ENCODE results near the gene SCAF8. TPM values are rescaled to one million over a fixed set of nuclear protein-coding genes. Genes with fewer than 3 reads are reported as not detected.
"Not testable (repeated sequence)": the region's sequence is repeated elsewhere in the genome, so short reads cannot be mapped to it uniquely, and the experiment has no call there.

SCAF8 gene
- polyA plus RNA-seq, 2 donors, result 9.1 to 10.2 TPM

DNA sequence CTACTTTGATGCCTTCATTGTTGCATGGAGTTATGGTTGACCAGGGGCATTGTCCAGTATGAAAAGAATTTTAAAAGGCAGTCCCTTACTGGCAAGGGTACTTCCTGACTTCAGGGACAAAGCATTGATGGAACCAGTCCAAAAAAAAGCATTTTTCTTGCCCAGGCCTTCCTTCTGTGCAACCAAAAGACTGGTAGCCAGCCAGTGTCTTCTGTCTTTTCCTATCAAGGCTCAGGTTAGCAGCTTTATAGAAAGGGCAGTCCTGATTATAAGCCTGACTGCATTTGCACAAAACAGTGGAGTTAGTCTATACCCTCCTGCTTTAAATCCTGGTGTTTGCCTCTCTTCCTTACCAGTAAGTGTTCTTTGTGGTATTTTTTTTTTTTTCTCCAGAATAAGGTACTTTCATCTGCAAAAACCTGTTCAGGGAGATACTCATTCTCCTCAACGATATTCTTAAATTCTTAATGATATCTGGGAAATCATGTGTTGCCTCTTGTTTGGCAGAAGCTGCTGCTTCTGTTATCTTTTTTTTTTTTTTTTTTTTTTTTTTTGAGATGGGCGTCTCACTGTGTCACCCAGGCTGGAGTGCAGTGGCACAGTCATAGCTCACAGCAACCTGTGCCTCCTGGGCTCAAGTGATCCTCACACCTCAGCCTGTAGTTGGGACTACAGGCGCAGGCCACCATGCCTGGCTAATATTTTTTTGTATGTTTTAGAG, 33.9 kb downstream of the SCAF8 start:
- H3K36me3 ChIP-seq (ENCODE audit: control insufficient read depth in 2 of 2, insufficient read depth in 2 of 2, low read length in 1 of 2), result no peaks in the 10 kb centered on the region
- no peak overlapping the region for H3K4me3 ChIP-seq (ENCODE audit: low read depth in 1 of 2, low read length in 2 of 2)
- H3K27ac ChIP-seq (ENCODE audit: low read depth in 2 of 2, low read length in 1 of 2), result no peak overlapping the region
- WGBS, 2 donors, result 59 to 65% methylated on average over 3 of the region's 3 CpGs
- H3K9me3 ChIP-seq (ENCODE audit: control insufficient read depth in 2 of 2, insufficient read depth in 1 of 2, low read depth in 1 of 2, low read length in 1 of 2), result no peaks in the 10 kb centered on the region
- no peaks in the 10 kb centered on the region for H3K4me1 ChIP-seq (ENCODE audit: control insufficient read depth in 2 of 2, insufficient read depth in 2 of 2, low read length in 1 of 2)
- H3K27me3 ChIP-seq (ENCODE audit: control insufficient read depth in 1 of 2, insufficient read depth in 2 of 2, low read length in 2 of 2), result no peaks in the 10 kb centered on the region

DNA sequence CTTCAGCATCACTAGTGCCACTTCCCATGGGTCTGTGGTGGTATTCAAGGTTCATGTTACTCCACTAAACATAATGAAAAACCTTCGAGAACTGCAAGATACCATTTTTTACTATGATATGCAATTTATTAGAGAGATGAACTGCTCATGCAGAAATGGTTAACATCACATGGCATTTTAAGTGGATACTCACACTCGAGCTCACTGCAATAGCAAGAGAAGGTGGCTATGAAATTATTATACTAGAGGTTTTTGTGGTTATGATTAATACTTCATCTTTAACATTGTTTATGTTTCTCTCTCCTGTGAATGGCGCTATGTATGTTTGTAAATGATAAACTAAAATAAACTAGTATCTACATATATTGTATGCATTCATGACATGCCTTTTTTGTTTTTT, 35.1 kb downstream of the SCAF8 start:
- no peaks in the 10 kb centered on the region for H3K4me1 ChIP-seq (ENCODE audit: control insufficient read depth in 2 of 2, insufficient read depth in 2 of 2, low read length in 1 of 2)
- H3K4me3 ChIP-seq (ENCODE audit: low read depth in 1 of 2, low read length in 2 of 2), result no peak overlapping the region
- 79% methylated on average over 3 of the region's 3 CpGs for WGBS, 2 donors
- H3K9me3 ChIP-seq (ENCODE audit: control insufficient read depth in 2 of 2, insufficient read depth in 1 of 2, low read depth in 1 of 2, low read length in 1 of 2), result no peaks in the 10 kb centered on the region
- no peaks in the 10 kb centered on the region for H3K36me3 ChIP-seq (ENCODE audit: control insufficient read depth in 2 of 2, insufficient read depth in 2 of 2, low read length in 1 of 2)
- no peak overlapping the region for H3K27ac ChIP-seq (ENCODE audit: low read depth in 2 of 2, low read length in 1 of 2)
- H3K27me3 ChIP-seq (ENCODE audit: control insufficient read depth in 1 of 2, insufficient read depth in 2 of 2, low read length in 2 of 2), result no peaks in the 10 kb centered on the region

DNA sequence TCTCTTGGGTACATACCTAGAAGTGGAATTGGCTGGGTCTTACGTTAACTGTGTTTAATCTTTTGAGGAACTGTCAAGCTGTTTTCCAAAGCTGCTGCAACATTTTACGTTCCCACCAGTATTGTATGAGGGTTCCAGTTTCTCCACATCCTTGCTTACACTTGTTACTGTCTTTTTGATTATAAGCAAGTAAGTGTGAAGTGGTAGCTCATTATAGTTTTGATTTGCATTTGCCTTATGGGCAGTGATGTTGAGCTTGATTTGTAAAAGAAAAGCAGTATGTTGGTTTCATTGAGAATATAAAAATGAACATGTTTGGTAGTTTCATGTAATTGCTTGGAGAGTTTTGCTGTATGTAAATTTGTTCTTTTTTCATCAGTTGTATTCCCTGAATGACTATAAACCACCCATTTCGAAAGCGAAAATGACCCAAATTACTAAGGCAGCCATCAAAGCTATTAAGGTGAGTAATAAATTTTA, 40.4 kb downstream of the SCAF8 start:
- Histone ChIP-seq H3K9me3 (ENCODE audit: control insufficient read depth in 2 of 2, insufficient read depth in 1 of 2, low read depth in 1 of 2, low read length in 1 of 2) (no peaks in the 10 kb centered on the region), H3K4me3 (ENCODE audit: low read depth in 1 of 2, low read length in 2 of 2) (no peak overlapping the region), H3K27ac (ENCODE audit: low read depth in 2 of 2, low read length in 1 of 2) (no peak overlapping the region), H3K36me3 (ENCODE audit: control insufficient read depth in 2 of 2, insufficient read depth in 2 of 2, low read length in 1 of 2) (no peaks in the 10 kb centered on the region), H3K4me1 (ENCODE audit: control insufficient read depth in 2 of 2, insufficient read depth in 2 of 2, low read length in 1 of 2) (no peaks in the 10 kb centered on the region), H3K27me3 (ENCODE audit: control insufficient read depth in 1 of 2, insufficient read depth in 2 of 2, low read length in 2 of 2) (no peaks in the 10 kb centered on the region)
- WGBS, 2 donors, result 71 to 75% methylated on average over 4 of the region's 4 CpGs

DNA sequence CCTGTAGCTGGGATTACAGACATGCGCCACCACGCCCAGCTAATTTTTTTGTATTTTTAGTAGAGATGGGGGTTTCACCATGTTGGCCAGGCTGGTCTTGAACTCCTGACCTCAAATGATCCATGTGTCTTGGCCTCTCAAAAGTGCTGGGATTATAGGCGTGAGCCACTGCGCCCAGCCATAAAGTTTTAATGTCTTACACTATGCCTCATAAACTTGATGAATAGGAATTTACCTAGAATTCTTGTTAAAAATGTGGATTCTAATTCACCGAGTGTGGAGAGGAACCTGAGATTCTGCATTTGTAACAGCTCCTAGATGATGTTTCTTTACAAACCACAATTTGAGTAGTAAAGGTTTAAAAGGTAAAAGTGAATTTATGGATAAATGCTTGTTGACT, 45.9 kb downstream of the SCAF8 start:
- H3K27me3 ChIP-seq (ENCODE audit: control insufficient read depth in 1 of 2, insufficient read depth in 2 of 2, low read length in 2 of 2); H3K4me3 ChIP-seq (ENCODE audit: low read depth in 1 of 2, low read length in 2 of 2); H3K27ac ChIP-seq (ENCODE audit: low read depth in 2 of 2, low read length in 1 of 2); H3K9me3 ChIP-seq (ENCODE audit: control insufficient read depth in 2 of 2, insufficient read depth in 1 of 2, low read depth in 1 of 2, low read length in 1 of 2); H3K4me1 ChIP-seq (ENCODE audit: control insufficient read depth in 2 of 2, insufficient read depth in 2 of 2, low read length in 1 of 2); H3K36me3 ChIP-seq (ENCODE audit: control insufficient read depth in 2 of 2, insufficient read depth in 2 of 2, low read length in 1 of 2): not testable (repeated sequence)
- 95 to 96% methylated on average over 5 of the region's 5 CpGs for WGBS, 2 donors

DNA sequence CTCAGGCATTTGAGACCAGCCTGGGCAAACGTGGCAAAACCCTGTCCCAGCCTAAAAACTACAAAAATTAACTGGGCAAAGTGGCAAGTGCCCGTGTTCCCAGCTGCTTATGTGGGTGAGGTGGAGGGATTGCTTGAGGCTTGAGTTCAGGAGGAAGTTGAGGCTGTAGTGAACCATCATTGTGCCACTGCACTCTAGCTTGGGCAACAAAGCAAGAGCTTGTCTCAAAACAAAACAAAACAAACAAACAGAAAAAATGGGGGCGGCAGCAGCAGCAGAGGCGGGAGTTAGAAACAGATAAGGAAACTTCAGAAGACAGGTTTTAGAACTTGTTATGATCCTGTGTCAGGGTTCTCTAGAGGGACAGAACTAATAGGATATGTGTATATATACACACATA, 49.0 kb downstream of the SCAF8 start:
- Histone ChIP-seq H3K9me3 (ENCODE audit: control insufficient read depth in 2 of 2, insufficient read depth in 1 of 2, low read depth in 1 of 2, low read length in 1 of 2) (no peaks in the 10 kb centered on the region), H3K27me3 (ENCODE audit: control insufficient read depth in 1 of 2, insufficient read depth in 2 of 2, low read length in 2 of 2) (no peaks in the 10 kb centered on the region), H3K36me3 (ENCODE audit: control insufficient read depth in 2 of 2, insufficient read depth in 2 of 2, low read length in 1 of 2) (no peaks in the 10 kb centered on the region), H3K4me1 (ENCODE audit: control insufficient read depth in 2 of 2, insufficient read depth in 2 of 2, low read length in 1 of 2) (no peaks in the 10 kb centered on the region), H3K27ac (ENCODE audit: low read depth in 2 of 2, low read length in 1 of 2) (no peak overlapping the region), H3K4me3 (ENCODE audit: low read depth in 1 of 2, low read length in 2 of 2) (no peak overlapping the region)
- WGBS, 2 donors, result 74 to 82% methylated on average over 4 of the region's 4 CpGs

DNA sequence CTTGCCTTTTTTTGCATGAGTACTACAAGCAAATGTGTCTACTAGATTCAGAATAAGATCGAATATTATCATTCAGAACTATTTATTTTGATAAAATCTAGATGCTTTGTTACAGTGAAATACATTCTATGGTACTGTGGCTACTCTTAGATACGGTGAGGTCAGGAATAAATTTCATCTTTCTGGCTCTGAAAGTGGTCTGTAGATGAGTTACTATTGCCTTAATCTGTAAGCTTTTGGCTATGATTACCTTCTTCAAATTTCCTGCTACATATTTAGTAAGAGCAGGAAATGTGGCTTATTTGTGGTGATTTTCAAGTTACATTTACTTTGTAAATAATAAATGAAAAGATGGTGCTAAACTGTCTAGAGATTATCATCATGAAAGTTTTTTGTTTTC, 50.0 kb downstream of the SCAF8 start:
- no peak overlapping the region for H3K4me3 ChIP-seq (ENCODE audit: low read depth in 1 of 2, low read length in 2 of 2)
- H3K9me3 ChIP-seq (ENCODE audit: control insufficient read depth in 2 of 2, insufficient read depth in 1 of 2, low read depth in 1 of 2, low read length in 1 of 2), result no peaks in the 10 kb centered on the region
- H3K4me1 ChIP-seq (ENCODE audit: control insufficient read depth in 2 of 2, insufficient read depth in 2 of 2, low read length in 1 of 2), result no peaks in the 10 kb centered on the region
- WGBS, 2 donors, result 81 to 91% methylated on average over 2 of the region's 2 CpGs
- no peaks in the 10 kb centered on the region for H3K27me3 ChIP-seq (ENCODE audit: control insufficient read depth in 1 of 2, insufficient read depth in 2 of 2, low read length in 2 of 2)
- H3K27ac ChIP-seq (ENCODE audit: low read depth in 2 of 2, low read length in 1 of 2), result no peak overlapping the region
- H3K36me3 ChIP-seq (ENCODE audit: control insufficient read depth in 2 of 2, insufficient read depth in 2 of 2, low read length in 1 of 2), result no peaks in the 10 kb centered on the region

DNA sequence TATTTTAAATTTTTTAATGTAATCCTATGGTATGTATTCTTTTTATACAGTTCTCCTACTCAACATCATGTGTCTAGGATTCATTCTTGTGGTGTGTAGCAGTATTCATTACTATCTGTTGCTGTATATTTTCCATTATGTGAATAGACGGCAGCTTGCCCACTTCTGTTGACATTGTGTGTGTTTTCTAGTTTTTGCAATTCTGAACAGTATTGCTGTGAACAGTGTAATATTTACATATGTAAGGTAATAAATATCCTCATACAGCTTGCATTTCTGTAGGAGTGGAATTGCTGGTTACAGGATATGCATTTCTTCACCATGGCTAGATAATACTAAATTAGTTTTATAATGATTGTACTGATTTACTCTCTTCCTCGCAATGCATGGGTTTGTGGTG, 51.9 kb downstream of the SCAF8 start:
- Histone ChIP-seq H3K9me3 (ENCODE audit: control insufficient read depth in 2 of 2, insufficient read depth in 1 of 2, low read depth in 1 of 2, low read length in 1 of 2) (no peaks in the 10 kb centered on the region), H3K4me3 (ENCODE audit: low read depth in 1 of 2, low read length in 2 of 2) (no peak overlapping the region), H3K27ac (ENCODE audit: low read depth in 2 of 2, low read length in 1 of 2) (no peak overlapping the region), H3K4me1 (ENCODE audit: control insufficient read depth in 2 of 2, insufficient read depth in 2 of 2, low read length in 1 of 2) (no peaks in the 10 kb centered on the region), H3K27me3 (ENCODE audit: control insufficient read depth in 1 of 2, insufficient read depth in 2 of 2, low read length in 2 of 2) (no peaks in the 10 kb centered on the region), H3K36me3 (ENCODE audit: control insufficient read depth in 2 of 2, insufficient read depth in 2 of 2, low read length in 1 of 2) (no peaks in the 10 kb centered on the region)
- 88 to 90% methylated on average over 2 of the region's 2 CpGs for WGBS, 2 donors

DNA sequence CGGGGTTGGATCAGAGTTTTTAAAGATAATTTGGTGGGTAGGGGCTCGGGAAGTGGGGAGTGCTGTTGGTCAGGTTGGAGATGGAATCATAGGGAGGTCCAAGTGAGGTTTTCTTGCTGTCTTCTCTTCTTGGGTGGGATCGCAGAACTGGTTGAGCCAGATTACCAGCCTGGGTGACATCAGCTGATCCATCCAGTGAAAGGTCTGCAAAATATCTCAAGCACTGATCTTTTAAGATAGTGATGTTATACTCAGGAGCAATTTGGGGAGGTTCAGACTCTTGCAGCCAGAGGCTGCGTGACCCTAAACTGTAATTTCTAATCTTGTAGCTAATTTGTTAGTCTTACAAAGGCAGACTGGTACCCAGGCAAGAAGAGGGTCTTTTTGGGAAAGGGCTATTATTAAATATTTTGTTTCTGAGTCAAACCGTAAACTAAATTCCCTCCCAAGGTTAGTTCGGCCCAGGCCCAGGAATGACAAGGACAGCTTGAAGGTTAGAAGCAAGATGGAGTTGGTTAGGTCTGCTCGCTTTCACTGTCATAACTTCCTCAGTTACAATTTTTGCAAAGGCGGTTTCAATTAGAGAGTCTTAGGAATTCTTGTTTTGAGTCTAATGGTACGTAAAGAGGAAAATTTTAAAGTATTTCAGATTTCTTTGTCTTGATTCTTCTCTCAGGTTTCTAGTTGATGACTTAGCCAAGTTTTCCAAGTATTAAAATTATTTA, 53.1 kb downstream of the SCAF8 start:
- H3K9me3 ChIP-seq (ENCODE audit: control insufficient read depth in 2 of 2, insufficient read depth in 1 of 2, low read depth in 1 of 2, low read length in 1 of 2), result no peaks in the 10 kb centered on the region
- H3K4me1 ChIP-seq (ENCODE audit: control insufficient read depth in 2 of 2, insufficient read depth in 2 of 2, low read length in 1 of 2), result no peaks in the 10 kb centered on the region
- H3K27me3 ChIP-seq (ENCODE audit: control insufficient read depth in 1 of 2, insufficient read depth in 2 of 2, low read length in 2 of 2), result no peaks in the 10 kb centered on the region
- no peak overlapping the region for H3K27ac ChIP-seq (ENCODE audit: low read depth in 2 of 2, low read length in 1 of 2)
- no peak overlapping the region for H3K4me3 ChIP-seq (ENCODE audit: low read depth in 1 of 2, low read length in 2 of 2)
- WGBS, 2 donors, result 94 to 95% methylated on average over 9 of the region's 9 CpGs
- H3K36me3 ChIP-seq (ENCODE audit: control insufficient read depth in 2 of 2, insufficient read depth in 2 of 2, low read length in 1 of 2), result no peaks in the 10 kb centered on the region

DNA sequence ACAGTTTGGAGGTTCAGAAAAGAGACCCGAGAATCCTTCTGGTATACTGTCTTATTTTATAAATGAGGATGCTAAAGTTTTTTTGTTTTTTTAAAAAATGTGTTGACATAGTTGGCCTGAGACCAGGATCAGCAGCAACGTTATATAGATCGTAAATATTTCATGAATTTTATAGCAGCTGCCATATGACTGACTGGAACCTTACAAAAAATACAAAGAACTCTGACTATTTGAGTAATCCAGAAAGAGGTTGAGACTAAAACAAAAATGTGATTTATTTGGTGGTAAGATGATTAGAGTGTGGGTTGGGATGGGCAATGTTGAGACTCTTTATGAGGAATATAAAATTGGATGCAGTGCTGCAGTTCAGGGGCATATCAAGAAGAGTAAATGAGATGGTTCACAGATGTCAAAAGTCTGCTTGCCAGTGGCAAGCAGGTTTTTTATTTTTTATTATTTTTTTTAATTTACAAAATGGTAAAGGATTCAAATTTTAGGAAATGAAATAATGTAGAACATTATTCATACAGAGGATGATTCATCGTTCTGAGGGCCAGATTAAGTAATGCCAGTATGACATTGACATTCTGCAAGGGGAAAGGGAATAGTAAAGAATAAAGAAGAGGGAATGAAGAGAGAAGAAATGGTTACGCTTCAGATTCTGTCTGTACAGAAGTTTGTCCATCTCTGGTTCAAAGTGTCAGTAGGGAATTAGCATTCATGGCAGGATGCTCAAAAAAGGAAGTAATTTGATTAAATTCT, 58.5 kb downstream of the SCAF8 start:
- Histone ChIP-seq H3K27me3 (ENCODE audit: control insufficient read depth in 1 of 2, insufficient read depth in 2 of 2, low read length in 2 of 2) (no peaks in the 10 kb centered on the region), H3K4me3 (ENCODE audit: low read depth in 1 of 2, low read length in 2 of 2) (no peak overlapping the region), H3K36me3 (ENCODE audit: control insufficient read depth in 2 of 2, insufficient read depth in 2 of 2, low read length in 1 of 2) (peaks cover 0 to 3% of the 10 kb centered on the region in 2 donors), H3K27ac (ENCODE audit: low read depth in 2 of 2, low read length in 1 of 2) (no peak overlapping the region), H3K9me3 (ENCODE audit: control insufficient read depth in 2 of 2, insufficient read depth in 1 of 2, low read depth in 1 of 2, low read length in 1 of 2) (no peaks in the 10 kb centered on the region), H3K4me1 (ENCODE audit: control insufficient read depth in 2 of 2, insufficient read depth in 2 of 2, low read length in 1 of 2) (no peaks in the 10 kb centered on the region)
- WGBS, 2 donors, result 71 to 78% methylated on average over 5 of the region's 5 CpGs

All from esophagus (tissue), 2 donors.